ENCODE data around the gene CETP.

DNA sequence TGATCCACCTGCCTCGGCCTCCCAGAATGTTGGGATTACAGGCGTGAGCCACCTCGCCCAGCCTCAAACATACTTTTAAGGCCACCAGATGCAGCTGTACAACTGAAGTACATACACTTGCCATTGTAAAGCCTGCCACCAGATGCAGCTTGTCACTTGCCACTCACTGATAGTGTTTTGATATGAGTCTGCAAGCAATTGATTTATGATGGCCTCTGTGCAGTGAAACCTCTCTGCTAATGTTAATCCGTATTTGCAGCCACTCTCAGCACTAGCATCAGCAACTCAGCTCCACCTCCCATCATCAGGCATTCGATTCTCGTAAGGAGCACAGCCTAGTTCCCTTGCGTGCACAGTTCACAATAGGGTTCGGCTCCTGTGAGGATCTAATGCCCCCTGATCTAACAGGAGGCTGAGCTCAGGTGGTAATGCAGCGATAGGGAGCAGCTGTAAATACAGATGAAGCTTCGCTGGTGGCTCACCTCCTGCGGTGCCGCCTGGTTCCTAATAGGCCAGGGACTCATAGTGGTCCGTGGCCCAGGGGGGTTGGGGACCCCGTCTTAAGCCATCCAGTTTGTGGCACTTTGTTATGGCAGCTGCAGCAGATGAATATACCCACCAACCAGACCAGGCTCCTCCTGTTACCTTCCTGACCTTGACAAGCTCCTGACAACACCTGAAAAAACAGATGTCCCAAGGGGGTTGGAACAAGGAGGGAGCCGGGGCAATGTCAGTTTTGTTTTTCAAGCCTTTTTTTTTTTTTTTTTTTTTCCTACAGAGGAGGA lies 31.1 kb upstream of the CETP start:
- TF ChIP-seq, protein P1, sequence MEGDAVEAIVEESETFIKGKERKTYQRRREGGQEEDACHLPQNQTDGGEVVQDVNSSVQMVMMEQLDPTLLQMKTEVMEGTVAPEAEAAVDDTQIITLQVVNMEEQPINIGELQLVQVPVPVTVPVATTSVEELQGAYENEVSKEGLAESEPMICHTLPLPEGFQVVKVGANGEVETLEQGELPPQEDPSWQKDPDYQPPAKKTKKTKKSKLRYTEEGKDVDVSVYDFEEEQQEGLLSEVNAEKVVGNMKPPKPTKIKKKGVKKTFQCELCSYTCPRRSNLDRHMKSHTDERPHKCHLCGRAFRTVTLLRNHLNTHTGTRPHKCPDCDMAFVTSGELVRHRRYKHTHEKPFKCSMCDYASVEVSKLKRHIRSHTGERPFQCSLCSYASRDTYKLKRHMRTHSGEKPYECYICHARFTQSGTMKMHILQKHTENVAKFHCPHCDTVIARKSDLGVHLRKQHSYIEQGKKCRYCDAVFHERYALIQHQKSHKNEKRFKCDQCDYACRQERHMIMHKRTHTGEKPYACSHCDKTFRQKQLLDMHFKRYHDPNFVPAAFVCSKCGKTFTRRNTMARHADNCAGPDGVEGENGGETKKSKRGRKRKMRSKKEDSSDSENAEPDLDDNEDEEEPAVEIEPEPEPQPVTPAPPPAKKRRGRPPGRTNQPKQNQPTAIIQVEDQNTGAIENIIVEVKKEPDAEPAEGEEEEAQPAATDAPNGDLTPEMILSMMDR (IDR thresholded peaks at IDR 0.05 in 4 of 5, conservative IDR thresholded peaks at IDR 0.05 in 1 of 5) = no peak
- no peak for TF ChIP-seq POLR2A (IDR thresholded peaks at IDR 0.05)
